ENCODE measurements around the gene CCAR1.
"Not testable (repeated sequence)": the region's sequence is repeated elsewhere in the genome, so short reads cannot be mapped to it uniquely, and the experiment has no call there.

The CCAR1 gene

GRCh38 chr10:68759223-68759863 is 38.3 kb downstream of the CCAR1 start:
- no peak for DNase-seq (ENCODE audit: low spot score)

GRCh38 chr10:68759967-68760366 is 38.9 kb downstream of the CCAR1 start:
- DNase-seq (ENCODE audit: low spot score), result no peak

GRCh38 chr10:68767407-68767806 is 46.4 kb downstream of the CCAR1 start:
- not testable (repeated sequence) for DNase-seq (ENCODE audit: low spot score)

GRCh38 chr10:68781613-68782574 is 60.9 kb downstream of the CCAR1 start:
- DNase-seq (ENCODE audit: low spot score), result no peak

- DNase-seq (ENCODE audit: low spot score), result no peak
Observed at GRCh38 chr10:68784476-68784875, 63.4 kb downstream of the CCAR1 start.

GRCh38 chr10:68787813-68788212 is 66.8 kb downstream of the CCAR1 start:
- no peak for DNase-seq (ENCODE audit: low spot score)

- DNase-seq (ENCODE audit: low spot score), result no peak
Observed at GRCh38 chr10:68790476-68790875, 69.4 kb downstream of the CCAR1 start.

- DNase-seq (ENCODE audit: low spot score), result no peak
Observed at GRCh38 chr10:68792115-68792514, 71.1 kb downstream of the CCAR1 start.

- DNase-seq (ENCODE audit: low spot score), result no peak
Observed at GRCh38 chr10:68795886-68796532, 75.0 kb downstream of the CCAR1 start.

GRCh38 chr10:68796605-68797004 is 75.6 kb downstream of the CCAR1 start:
- DNase-seq (ENCODE audit: low spot score), result peak; percentile 35

GRCh38 chr10:68800211-68800610 is 79.2 kb downstream of the CCAR1 start:
- peak; percentile 13 for DNase-seq (ENCODE audit: low spot score)

GRCh38 chr10:68804692-68805091 is 83.7 kb downstream of the CCAR1 start:
- DNase-seq (ENCODE audit: low spot score), result no peak

- DNase-seq (ENCODE audit: low spot score), result not testable (repeated sequence)
Observed at GRCh38 chr10:68810830-68811229, 89.8 kb downstream of the CCAR1 start.

- no peak for DNase-seq (ENCODE audit: low spot score)
Observed at GRCh38 chr10:68811314-68812009, 90.4 kb downstream of the CCAR1 start.

- DNase-seq (ENCODE audit: low spot score), result no peak
Observed at GRCh38 chr10:68812420-68812819, 91.4 kb downstream of the CCAR1 start.

- DNase-seq (ENCODE audit: low spot score), result no peak
Observed at GRCh38 chr10:68813559-68813958, 92.5 kb downstream of the CCAR1 start.

- no peak for DNase-seq (ENCODE audit: low spot score)
Observed at GRCh38 chr10:68816796-68817412, 95.9 kb downstream of the CCAR1 start.

GRCh38 chr10:68820359-68820758 is 99.3 kb downstream of the CCAR1 start:
- not testable (repeated sequence) for DNase-seq (ENCODE audit: low spot score)

- DNase-seq (ENCODE audit: low spot score), result not testable (repeated sequence)
Observed at GRCh38 chr10:68822626-68823025, 101.6 kb downstream of the CCAR1 start.

GRCh38 chr10:68826764-68827591 is 105.9 kb downstream of the CCAR1 start, which contains the start of gene STOX1:
Gene STOX1, plus strand, starts transcription at chr10:68827531. Its CDS starts 93 bp downstream, at chr10:68827624.
- DNase-seq (ENCODE audit: low spot score), result peak; percentile 87

- not testable (repeated sequence) for DNase-seq (ENCODE audit: low spot score)
Observed at GRCh38 chr10:68827592-68827959, 106.5 kb downstream of the CCAR1 start.
